ENCODE measurements around the gene GLI1.

- TF ChIP-seq GATA2 (IDR thresholded peaks at IDR 0.05; ENCODE audit: low read depth, low read length) (no peak), GATA3 (IDR thresholded peaks at IDR 0.05; ENCODE audit: low read depth, low read length) (no peak)
Measured at GRCh38 chr12:57485695-57486094, 26.1 kb downstream of the GLI1 start.
